Breast epithelium (tissue), 3 donors: ENCODE measurements around the gene NCKAP1.

Experiments used
- POLR2AphosphoS5 ChIP-seq, 3 donors: sonication (generic); formaldehyde crosslinking; IDR thresholded peaks; one replicate each; pipeline ENCODE4 v1.6.1; 2017; ENCODE audit warnings: antibody characterized with exemption in 3 of 3
- TF ChIP-seq, protein P1 (sequence below), 3 donors: fragments of 450-650 bp; IDR thresholded peaks; one replicate each; pipeline ENCODE4 v1.5.1; 2016 to 2017; ENCODE audit warnings: antibody characterized with exemption in 3 of 3, mild to moderate bottlenecking in 3 of 3, moderate library complexity in 3 of 3

DNA sequence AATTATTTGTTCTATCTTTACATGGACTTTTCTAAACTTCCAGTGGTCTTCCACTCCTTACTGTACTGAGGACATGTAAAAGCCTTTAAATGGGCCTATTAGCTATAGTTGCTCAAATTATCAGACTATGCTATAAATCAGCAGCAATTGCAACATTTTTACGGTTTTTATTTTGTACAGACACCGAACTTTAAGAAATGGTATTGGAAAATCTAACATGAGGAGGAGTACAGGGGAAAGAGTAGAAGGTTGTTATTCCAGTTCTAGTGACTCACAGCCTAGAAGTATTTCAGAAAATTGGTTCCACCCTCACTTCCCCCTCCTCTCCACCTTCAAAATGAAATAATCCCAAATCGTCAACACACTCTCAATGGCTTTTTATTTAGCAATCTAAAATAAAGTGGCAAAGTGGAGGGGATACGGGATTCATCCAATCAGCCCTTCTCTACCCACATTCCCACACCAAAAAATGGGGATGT lies 1.1 kb downstream of the NCKAP1 start:
- TF ChIP-seq, protein P1, sequence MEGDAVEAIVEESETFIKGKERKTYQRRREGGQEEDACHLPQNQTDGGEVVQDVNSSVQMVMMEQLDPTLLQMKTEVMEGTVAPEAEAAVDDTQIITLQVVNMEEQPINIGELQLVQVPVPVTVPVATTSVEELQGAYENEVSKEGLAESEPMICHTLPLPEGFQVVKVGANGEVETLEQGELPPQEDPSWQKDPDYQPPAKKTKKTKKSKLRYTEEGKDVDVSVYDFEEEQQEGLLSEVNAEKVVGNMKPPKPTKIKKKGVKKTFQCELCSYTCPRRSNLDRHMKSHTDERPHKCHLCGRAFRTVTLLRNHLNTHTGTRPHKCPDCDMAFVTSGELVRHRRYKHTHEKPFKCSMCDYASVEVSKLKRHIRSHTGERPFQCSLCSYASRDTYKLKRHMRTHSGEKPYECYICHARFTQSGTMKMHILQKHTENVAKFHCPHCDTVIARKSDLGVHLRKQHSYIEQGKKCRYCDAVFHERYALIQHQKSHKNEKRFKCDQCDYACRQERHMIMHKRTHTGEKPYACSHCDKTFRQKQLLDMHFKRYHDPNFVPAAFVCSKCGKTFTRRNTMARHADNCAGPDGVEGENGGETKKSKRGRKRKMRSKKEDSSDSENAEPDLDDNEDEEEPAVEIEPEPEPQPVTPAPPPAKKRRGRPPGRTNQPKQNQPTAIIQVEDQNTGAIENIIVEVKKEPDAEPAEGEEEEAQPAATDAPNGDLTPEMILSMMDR (IDR thresholded peaks at IDR 0.05) = no peak
- TF ChIP-seq POLR2AphosphoS5 (IDR thresholded peaks at IDR 0.05) = peak in 1 of 3 donors; percentile 21
